Kidney tubule cell (primary cell): ENCODE measurements around the gene CCL27.

Experiments used
- DNase-seq: peaks from one replicate; pipeline ENCODE4 v3.0.0-alpha.2; 2018; ENCODE audit warnings: low spot score

Gene CCL27

DNA sequence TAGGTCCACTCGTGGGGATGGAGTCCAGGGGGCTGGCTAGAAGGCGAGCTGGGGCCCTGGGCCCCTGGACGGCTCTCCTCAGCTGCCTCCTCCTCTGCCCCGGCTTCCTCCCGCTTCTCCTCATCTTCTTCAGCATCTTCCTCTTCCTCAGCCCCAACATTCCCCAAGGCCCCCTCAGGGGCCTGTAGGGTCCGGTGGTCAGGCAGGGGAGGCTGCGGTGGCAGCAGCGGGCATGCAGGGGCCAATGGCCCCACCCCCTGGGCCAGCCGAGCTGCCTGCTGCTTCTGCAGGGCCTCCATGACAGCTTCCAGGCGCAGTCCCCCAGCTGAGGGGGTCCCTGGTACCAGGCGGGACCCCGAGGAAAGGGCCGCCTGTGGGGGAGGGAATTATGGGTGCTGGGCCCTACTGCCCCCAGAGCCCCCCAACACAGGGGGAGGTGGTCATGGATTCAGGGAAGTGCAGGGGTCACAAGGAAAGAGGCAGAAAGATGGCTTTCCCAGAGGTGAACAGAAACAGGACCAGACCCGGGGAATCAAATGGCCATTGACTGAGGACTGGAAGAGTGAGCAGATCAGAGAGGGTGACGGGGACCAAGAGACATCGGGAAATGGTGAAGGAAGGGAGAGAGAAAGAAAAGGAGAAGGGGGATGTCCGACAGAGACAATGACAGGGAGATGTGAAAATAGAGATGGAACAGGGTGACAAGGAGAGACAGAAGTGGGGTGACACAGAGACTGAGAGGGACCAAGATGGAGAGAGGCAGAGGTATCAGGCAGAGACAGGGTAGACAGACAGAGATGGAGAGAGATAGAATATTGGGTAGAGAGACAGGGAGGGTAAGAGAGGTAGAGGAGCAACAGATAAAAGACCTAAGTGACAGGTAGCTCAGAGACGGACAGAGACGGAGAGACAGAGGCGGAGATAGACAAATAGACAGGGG, 34.5 kb downstream of the CCL27 start:
- no peak for DNase-seq

DNA sequence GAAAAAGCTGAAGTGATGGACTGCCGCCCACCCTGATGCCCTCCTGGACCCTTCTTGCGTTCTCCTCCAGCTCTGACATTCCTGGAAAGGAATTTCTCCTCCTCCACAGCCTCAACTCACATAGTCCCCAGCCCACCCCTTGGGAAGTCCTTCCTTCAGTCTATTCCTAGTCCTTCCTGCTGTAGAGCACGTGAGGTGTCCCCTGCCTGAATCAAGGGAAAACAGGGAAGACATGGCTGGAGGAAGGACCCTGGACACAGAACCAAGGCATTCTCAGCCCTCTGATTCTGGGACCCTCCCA, 37.3 kb downstream of the CCL27 start:
- DNase-seq, result no peak

DNA sequence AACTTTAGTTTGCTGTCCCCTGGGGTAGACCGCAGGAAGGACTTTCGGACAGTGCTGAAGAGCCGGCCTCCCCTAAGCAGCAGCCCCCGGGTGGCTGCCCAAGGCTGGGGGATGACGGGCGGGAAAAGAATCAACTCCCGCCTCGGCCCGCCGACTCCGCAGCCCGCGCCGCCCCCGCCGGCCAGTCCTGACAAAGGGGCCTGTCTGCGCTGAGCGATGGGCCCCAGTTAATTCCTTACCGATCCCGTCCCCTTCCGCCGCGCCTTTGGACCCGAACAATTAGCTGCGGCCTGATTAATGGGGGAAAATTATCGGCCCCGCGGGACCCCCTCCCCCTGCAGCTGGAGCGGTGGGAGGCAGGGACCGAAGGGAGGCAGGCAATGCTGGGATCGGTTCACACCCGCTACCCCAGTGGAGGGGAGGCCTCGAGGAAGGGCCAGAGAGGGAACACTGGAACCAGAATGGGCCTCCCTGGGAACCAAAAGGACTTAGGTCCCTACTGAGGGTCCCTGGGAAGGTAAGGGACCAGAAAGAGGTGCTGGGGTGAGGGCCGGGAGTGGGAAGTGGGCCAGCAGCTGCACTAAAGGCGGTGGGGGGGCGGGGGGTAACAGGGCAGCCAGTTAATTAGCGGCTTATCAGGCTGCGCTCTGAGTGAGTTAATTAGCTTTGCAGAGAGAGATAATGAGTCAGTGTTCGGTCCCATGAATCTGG, 37.8 kb downstream of the CCL27 start:
- DNase-seq, result no peak

DNA sequence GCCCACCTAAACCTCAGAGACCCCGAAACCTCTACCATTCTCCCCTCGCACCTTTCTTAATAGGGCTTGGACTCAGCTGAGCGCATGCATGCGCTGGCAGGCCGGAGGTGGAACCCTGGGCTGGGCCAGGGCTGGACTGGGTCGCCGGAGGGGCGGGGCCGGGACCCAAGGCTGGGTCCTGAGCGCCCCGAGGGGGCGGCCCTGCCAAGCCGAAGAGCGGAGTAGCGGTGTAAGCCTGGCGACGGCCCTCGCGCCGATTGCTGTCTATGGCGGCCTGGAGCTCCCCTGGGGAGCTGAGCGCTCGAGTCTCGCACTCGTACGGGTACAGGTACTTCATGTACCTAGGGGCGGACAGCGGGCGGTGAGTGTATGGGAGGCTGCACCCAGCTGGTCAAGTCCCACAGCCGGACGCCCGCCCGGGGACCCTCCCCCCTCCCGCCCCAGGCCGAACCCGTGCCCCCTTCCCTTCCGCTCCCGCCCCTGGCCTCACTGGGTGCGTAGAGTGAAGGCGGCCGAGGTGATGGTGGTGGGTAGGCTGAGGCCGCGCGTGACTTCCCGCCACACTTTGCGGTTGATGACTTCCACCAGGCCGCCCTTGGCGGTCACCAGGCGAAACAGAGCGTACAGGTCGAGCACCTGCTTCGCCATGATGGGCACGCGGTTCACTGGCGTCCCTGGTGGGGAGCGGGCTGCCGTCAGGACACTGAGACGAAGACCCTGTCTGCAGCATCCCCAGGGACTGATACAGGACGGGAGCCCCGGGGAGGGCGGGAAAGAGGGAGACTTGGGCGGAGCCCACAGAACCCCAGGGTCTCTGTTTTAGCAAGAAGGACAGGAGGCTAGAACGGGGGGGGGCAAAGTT, 38.9 kb downstream of the CCL27 start:
- DNase-seq, result no peak

DNA sequence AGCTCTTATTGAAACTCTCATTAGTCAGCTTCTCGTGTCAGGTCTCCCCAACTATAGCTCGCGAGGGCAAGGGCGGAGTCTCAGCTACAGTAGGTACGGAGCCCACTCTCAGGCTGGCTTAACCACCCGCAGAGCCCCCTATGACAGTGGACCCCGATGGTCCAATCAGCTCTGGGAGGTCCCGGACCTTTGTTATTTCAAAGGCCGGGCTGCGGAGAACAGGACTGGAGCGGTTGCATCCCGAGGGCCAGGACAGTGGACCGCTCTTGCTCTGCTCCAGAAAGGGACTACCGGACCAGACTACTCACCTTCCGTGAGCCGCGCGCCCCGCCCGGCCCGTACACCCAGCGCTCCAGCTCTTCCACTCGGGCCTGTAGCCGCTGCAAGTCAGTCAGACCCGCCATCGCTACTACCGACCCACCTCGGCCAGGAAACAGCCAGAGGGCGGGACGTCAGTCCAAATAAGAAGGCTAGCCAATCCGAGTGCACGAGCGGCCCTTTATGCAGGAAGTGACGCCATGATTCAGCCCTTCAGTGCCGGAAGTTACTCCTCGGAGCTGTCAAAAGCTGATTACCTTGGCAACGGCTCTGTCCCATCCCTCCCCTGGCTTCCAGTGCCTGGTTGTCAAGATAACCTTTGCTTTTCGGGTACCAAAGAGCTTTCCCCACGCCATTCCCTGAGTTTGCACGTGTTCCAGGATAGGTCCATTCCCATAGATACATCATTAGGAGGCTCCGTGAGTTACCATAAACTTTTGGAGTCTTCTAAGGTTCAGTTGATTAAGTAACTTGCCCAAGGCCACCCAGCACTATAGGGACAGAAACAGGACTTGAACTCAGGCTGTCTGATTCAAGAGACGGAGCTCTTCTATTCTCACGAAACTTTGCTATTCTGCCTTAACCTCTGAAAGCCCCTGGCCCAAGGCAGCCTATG, 42.1 kb downstream of the CCL27 start, which contains the start of gene DCTN3:
Gene DCTN3, minus strand, starts transcription at position 435 of the 934 bp plus-strand sequence. Its CDS starts 31 bp downstream, at position 404.
- DNase-seq, result peak; percentile 93

DNA sequence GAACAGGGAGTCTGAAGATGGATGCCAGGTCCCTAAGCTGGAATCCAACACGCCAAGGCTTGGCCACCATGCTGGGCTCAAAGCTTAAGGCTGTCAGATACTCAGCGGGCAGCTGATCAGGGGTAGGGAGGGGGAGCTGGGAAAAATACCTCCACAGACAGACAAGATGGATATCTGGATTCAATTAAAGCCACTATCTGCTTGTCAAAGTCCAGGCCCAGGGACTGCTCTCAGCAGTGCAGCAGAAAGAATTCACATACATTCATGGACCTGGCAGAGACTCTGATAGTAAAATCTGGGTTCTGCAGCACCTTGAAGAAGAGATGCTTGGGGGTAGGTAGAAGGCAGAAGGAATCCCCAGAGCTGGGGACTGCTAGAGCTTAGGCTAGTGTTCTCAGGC, 47.3 kb downstream of the CCL27 start:
- DNase-seq, result no peak

DNA sequence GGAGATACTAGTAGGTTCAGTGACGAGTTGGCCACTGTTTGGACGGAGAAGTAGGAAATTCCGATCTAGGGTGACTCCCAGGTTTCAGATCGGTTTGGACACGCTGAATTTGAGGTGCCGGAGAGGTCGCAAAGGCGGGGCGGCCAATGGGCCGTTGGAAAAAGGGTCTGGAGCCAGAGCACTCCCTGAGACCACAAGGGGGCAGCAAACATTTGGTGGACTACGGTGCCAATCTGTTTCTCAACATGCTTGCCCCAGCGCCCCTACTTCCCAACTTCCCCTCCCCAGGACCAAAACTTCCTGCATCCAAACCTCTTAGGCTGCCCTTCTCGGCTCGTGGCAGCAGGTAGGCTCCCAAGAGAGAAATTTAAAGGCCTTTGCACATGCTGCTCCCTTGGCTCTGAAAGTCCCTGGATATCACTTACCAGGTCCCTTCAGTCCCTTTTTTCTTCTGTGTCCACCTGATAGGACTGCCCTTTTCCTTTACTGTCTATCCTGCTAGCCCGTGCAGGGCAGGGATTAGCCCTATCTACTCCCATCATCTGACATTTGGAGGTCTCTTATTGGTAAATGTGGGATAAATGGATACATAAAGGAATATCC, 49.6 kb downstream of the CCL27 start:
- peak; percentile 74 for DNase-seq
